GM19438 (cell line): ENCODE data around the gene SYNGR3.
"Not testable (repeated sequence)": the region's sequence is repeated elsewhere in the genome, so short reads cannot be mapped to it uniquely, and the experiment has no call there.

Source experiments
- ATAC-seq: cut with Tn5 transposase; IDR thresholded peaks from one replicate; pipeline ENCODE4 v1.9.1; 2021; ENCODE audit warnings: low read depth; ENCODE audit not compliant: unreplicated experiment

The SYNGR3 gene, protein sequence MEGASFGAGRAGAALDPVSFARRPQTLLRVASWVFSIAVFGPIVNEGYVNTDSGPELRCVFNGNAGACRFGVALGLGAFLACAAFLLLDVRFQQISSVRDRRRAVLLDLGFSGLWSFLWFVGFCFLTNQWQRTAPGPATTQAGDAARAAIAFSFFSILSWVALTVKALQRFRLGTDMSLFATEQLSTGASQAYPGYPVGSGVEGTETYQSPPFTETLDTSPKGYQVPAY

DNA sequence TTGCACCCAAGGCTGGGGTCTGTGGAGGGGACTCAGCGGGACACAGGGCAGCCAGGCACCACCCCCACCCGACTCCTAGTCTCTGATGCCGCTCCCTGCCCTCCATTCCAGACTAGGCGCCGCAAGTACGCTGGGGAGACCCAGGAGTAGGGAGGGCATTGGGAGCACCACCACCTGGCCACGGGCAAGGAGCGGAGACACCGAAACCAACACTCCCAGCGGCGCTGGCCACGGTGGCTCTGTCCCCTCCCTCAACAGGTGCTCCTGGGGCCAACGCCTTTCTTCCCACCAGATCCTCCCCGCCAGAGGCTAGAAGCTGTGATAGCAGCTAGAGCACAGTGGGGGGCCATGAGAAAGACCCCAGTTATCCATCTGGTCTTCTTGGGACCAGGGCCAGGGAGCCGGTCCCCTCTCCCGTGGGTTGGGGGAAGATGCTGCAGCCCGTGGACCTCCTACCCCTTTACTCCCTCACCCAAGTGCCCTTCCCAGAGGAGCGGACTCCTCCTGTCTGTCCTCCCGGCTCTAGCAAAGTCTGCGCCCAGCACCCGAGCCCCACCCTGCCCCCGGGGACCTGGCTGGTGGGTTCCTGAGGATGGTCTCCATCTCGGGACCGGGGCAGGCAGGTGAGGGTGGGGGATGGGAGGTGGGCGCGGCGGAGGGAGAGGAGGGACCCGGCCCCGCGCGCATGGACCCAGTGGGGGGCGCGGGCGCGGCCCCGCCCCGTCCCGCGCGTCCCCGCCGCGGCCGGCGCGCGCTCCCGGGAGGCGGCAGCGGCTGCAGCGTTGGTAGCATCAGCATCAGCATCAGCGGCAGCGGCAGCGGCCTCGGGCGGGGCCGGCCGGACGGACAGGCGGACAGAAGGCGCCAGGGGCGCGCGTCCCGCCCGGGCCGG is at the start of gene SYNGR3:
Gene SYNGR3 (plus strand): TSS at position 762 of the 892 bp plus-strand sequence. CDS start 133 bp downstream, outside the sequence.
- ATAC-seq, result no peak

DNA sequence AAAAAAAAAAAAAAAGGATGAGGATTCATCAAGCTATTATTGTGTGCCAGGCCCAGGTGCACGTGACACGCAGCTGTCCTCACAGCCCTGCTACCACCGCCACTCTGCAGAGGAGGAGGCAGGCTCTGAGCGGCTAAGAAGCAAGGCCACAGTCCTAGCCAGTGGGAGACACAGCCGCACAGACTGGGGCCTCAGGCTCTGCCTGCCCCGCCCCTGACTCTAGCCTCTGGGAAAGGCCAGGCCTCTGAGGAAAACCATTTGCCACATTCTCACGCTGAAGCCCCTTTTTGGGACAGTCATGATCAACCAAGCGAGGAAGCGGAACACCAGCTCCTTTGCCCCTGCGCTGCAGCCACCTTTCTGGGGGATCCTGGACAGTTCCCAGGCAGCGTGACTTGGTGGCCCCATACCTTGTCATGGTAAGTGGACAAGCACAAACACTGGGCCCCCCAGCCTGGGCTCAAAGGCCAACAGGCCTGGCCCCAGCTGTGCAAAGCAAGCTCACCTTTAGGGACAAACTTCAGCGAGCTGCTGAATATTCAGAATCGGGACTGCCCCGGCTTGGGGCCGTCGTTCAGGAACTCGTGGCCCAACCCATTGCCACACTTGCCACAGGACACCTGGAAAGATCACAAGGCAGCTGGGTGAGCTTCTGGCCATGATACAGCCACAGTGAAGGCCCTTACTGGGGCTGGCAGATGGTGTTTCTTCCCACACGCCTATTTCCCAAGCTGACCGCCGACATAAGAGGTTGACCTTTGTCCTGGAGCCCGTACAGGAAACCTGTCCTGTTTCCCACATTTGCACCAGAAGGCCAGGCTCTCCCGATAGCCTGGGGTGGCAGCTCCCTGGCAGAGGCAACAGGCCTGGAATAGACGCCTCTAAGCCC is 49.3 kb upstream of the SYNGR3 start:
- no peak for ATAC-seq

DNA sequence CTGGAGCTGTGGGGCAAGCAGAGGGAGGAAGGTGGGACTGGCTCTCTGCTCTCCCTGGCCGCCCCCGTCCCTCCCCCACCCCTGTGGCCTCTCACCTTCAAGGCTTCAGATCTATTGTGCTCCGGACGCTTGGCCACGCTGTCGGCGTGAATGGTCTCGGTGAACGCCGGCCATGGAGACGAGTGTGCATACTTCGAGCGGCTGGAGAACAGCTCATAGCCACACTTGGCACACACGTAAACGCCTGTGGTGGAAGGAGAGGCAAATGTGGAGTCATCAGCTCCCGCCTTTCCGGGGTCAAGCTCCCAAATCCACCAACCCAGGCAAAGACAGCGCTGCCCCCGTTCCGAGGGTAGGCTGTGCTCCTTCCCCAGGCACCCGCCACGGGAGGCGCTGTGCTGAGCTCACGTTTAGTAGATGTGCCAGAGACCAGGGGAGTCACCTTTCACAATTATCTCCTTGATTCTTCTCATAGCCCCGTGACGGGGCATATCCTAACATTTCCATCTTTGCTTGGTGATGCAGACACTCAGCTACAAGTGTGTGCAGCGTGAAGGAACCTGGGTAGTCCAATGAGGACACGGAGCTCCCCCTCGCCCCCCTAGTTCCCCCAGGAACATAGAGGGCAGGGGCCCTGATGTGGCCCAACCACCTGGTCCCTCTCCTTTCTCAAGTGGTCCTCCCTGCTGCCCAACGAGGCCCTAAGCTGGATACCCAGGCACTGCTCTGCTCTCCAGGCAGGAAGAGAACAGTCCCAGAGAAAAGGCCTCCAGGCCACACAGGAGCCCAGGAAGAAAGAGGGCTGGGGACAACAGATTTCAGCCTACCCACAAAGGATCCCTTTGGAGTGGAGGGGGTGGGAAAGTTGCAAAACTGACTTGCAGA is 48.4 kb upstream of the SYNGR3 start:
- no peak for ATAC-seq

DNA sequence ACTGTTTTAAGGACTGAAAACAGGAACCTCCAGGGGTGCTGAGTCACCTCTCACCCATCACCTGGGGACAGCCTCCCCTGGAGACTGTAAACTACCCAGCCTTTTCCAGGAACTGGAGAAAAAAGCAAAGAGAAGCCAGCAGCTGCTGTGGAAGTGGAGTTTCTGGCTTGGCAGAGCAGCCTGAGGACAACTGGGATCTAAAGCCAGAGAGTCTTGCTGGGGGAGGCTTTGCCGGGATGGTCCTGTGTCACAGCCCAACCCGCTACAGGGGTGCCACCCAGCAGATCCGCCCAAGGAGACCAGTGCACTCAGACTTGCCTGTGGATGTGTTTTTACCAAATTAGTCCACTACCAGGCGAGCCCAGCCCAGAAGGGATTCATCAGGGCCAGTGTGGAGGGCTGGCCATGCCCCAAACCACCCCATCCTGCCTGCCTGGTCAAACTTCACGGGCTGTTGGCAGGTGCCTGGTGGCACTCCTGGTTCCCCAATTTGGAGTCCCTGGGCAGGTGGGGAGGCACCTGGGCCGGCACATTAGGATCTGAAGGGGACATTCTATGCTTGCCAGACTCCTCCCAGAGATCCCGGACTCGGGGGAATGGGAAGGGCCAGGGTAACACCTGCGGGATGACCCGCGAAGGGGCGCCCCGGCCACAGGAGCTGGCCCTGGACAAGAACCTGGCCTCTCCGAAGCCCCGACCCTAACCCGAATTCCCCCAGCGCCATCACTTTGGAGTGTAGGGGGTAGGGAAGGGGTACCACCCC is 47.5 kb upstream of the SYNGR3 start:
- no peak for ATAC-seq

DNA sequence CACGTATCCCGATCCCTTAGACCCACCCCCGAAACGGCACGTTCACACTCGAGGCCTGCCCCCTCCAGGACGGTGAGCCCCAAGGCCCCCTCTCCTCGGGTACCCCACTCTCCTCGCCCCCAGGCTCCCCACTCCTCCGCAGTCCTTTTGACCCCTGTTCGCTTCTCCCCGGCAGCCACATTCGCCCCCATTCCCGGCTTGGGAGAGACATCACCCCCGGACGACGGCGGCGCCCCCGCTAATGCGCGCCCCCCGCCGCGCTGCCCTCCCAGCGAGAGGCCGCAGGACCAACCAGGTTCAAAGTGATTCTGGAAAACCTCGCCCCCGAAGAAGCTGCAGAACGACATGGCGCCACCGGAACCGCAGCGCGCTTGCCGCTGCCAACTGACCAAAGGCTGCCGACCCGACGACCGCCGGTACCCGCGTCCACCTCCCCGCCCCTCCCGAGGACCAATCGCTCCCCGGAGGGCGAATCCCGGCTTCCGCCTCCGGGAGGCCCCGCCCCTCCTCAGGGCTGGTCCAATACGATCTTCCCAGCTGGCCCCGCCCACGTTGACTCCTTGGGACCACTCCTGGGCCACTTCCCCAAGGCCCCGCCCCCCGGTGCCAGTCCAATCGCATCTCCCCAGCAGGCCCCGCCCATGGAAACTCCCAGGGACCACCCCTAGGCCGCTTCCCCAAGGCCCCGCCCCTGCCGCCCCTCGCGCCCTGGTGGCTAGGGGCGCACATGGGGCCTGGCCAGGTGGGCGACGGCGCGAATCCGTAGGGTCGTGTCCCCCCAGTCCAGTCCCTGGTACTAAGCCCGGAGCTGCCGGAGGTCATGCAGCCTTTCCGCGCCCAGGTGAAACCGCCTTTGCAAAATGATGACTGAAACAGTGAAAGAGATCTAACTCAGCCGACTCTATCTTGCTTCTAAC is 46.7 kb upstream of the SYNGR3 start, which contains the start of gene MSRB1:
Gene MSRB1 (minus strand): TSS at position 390 of the 917 bp plus-strand sequence. CDS start 43 bp downstream, at position 347.
- ATAC-seq, result peak; percentile 93

DNA sequence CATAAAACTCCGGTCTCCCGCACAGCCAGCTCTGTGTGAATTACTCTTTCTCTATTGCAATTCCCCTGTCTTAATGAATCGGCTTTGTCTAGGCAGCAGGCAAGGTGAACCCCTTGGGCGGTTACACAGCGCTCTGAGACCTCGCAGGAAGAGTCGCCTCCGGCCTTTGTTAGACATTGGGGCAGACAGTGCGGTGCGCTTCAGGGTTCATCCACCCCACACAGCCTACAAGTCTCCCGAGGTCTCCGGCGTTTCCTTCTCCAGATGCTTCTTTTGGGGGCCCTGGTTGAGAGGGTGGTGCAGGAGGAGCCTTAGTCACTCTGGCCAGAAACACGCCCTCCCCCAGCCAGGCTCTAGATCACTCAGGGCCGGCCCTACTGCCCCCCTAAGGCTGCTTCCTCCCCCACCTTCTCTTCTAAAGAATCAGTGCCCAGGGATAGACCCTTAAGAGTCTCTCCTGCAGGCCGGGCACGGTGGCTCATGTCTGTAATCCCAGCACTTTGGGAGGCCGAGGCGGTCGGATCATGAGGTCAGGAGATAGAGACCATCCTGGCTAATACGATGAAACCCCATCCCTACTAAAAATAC is 45.1 kb upstream of the SYNGR3 start:
- ATAC-seq, result no peak

DNA sequence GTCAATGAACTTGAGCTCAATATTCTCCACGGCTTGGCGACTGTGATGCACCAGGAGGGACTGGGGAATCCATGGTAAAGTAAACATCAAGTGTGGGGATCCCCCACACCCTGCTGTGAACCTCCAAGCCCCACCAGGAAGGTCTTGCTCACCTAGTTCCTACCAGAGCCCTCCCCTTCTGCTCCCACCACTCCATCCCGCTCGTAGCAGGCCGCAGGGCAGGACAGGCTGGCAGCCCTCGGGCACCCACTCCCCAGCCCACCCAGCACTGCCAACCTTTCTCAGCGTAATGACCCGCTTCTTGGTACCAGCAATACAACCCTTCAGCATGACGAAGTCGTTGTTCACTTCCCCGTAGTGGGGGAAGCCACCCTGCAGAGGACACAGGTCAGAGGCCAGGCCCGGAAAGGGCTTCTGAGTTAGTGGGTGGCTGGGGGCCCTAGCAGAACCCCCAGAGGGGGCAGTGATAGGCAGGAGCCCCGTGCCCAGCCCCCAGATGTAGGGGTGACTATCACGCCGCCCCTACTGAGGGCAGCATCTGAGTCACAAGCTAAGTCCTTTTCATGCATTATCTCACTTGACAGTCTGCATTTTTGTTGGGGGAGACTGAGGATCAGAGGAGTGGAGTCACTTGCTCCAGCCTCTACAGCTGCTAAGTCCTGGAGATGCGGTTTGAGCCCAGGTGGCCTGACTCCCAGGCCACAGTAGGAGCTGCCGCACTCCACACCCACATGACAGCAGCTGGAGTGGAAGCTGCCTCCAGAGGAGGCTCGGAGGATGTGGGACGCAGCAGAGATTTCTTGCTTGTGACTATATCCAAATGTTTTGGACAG is 44.0 kb upstream of the SYNGR3 start:
- ATAC-seq, result no peak

DNA sequence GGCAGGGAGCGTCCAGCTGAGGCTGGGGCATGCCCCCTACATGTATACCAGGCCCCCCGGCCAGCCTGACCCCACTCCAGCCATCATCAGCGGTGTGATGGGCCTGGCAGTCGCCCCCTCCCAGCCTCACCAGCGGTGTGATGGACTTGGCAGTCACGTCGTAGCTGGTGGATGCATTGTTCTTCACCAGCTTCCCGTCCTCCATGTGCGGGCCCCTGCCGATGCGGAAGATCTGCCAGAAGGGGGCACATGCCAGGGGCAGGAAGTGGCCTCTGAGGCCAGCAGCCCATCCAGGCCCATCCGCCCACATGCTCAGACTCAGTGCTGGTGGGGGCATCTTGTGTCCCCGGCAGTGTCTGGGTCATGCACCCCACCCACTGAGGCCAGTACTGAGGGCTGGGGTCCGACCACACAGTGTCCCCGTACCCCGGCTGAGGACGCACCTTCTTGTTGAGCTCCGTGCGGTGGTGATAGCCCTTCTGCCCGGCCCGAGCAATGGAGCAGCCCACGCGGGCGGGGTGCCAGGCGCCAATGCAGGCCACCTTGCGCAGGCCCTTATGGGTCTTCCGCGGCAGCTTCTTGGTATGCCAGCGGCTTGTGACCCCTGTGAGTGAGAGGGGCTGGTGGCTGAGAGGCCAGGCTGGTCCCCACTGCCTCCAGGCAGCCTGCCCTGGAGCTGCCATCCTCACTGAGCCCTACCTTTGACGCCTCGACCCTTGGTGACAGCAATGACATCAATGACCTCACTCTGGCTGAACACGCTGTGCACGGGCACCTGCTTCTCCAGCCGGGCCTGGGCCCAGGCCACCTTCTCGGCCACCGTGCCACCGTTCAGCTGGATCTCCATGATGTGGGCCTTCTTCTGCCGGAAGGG is 43.0 kb upstream of the SYNGR3 start:
- no peak for ATAC-seq

DNA sequence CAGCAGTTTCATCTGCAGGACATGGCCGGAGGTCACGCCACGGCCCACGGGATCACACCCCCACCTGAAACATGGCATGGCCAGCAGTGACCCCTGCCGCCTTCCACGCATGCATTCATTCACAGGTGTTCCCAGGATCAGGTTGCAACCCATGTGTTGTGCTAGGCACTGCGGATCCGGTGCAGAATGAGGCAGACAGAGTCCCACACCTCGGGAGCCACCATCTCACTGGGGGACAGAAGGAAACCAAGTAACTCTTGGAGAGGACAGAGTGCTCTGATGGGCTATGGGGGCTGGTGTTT is 42.5 kb upstream of the SYNGR3 start:
- ATAC-seq, result no peak

DNA sequence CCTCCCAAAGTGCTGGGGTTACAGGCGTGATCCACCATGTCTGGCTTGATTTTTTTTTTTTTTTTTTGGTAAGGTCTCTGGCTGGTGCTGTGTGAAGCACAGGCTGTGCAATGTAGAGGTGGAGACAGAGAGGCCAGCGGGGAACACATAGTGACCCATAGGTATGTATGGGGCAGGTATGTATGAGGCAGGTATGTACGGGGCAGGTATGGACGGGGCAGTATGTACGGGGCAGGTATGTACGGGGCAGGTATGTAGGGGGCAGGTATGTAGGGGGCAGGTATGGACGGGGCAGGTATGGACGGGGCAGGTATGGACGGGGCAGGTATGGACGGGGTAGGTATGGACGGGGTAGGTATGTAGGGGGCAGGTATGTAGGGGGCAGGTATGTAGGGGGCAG is 40.3 kb upstream of the SYNGR3 start:
- ATAC-seq, result no peak

DNA sequence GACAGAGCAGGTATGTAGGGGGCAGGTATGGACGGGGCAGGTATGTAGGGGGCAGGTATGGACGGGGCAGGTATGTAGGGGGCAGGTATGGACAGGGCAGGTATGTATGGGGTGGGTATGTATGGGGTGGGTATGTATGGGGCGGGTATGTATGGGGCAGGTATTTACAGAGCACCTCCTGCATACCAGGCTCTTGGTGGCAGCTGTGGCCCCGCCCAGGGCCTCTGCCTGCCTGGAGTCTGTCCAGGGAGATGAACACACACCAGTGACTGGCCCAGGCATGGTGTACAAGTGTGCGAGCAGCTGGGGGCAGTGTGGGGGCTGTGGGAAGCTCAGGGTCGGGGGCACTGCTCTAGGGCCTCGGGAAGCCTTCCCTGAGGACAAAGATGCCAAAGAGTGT is 39.7 kb upstream of the SYNGR3 start:
- no peak for ATAC-seq

DNA sequence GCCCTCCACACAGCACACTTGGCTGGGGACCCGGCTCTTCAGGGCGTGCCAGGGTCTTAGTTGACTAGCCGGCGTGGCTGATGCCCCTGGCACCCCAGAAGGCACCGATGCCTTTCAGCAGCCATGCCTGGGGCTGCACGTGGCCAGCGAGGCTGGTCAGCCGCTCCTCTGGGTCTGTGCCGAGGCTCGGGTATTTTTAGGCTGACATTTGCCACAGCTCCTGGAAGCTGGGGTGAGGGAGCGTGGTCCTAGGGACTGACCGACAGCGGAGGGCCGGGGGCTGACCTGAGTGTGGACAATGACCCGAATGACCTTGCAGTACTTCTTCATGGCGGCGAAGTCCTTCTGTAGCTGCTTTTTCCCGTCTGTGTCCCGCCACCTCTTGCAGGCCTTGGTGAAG is 39.2 kb upstream of the SYNGR3 start:
- no peak for ATAC-seq

DNA sequence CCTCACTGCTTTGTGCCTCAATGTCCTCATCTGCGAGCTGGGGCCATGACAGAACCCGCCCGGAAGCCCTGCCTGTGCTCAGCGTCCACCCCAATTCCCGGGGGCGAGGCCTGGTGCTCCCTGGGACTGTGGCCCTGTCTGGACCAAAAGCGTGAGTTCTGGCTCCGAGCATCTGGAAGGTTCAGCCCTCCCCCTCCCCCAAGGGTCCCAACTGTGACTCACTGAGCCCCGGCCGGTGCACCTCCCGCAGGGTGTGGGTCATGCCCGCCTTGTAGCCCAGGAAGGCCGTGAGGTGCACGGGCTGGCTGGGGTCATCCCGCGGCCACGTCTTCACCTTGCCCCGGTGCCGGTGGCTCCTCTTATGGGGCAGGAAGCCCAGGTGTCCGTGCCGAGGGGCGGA is 36.0 kb upstream of the SYNGR3 start:
- ATAC-seq, result no peak

DNA sequence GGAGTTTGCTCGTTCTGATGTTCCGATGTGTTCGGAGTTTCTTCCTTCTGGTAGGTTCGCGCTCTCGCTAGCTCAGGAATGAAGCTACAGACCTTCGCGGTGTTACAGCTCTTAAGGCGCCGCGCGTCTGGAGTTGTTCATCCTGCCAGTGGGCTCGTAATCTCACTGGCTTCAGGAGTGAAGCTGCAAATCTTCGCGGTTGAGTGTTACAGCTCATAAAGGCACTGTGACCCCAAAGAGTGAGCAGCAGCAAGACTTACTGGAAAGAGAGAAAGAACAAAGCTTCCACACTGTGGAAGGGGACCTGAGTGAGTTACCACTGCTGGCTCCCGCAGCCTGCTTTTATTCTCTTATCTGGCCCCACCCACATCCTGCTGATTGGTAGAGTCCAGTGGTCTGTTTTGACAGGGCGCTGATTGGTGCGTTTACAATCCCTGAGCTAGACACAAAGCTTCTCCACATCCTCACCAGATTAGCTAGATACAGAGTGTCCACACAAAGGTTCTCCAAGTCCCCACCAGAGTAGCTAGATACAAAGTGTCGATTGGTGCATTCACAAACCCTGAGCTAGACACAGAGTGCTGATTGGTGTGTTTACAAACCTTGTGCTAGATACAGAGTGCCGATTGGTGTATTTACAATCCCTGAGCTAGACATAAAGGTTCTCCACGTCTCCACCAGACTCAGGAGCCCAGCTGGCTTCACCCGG is 32.2 kb upstream of the SYNGR3 start:
- not testable (repeated sequence) for ATAC-seq

DNA sequence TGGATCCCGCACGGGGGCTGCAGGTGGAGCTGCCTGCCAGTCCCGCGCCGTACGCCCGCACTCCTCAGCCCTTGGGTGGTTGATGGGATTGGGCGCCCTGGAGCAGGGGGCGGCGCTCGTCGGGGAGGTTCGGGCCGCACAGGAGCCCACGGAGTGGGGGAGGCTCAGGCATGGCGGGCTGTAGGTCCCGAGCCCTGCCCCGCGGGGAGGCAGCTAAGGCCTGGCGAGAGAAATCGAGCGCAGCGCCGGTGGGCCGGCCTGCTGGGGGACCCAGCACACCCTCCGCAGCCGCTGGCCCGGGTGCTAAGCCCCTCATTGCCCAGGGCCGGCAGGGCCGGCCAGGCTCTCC is 31.7 kb upstream of the SYNGR3 start:
- not testable (repeated sequence) for ATAC-seq
